ENCODE results near the gene RSPO1. TPM values are rescaled to one million over a fixed set of nuclear protein-coding genes. Genes with fewer than 3 reads are reported as not detected.
A peak's percentile ranks its signal among the peaks of the same experiment; 100 is the strongest.

The RSPO1 gene
- total and polyA plus RNA-seq, 4 donors, result 0.06 to 0.14 (median 0.08) TPM; not detected in 1

- under 1% methylated on average over 51 of the region's 51 CpGs for WGBS
- Histone ChIP-seq H3K36me3 (ENCODE audit: control insufficient read depth in 4 of 4, insufficient read depth in 3 of 4, low read depth in 1 of 4, low read length in 3 of 4) (peaks cover under 1 to 21% (median 15%) of the 10 kb centered on the region in 4 donors), H3K27ac (ENCODE audit: low read depth in 1 of 2, low read length in 2 of 2) (peak within 1 kb of the TSS; percentile 72 to 84), H3K4me1 (ENCODE audit: control insufficient read depth in 4 of 4, insufficient read depth in 4 of 4, low read length in 3 of 4) (peaks cover 4 to 19% (median 18%) of the 10 kb centered on the region in 4 donors), H3K9ac (ENCODE audit: low read depth in 1 of 2, low read length in 2 of 2) (peak within 1 kb of the TSS; percentile 78 to 97), H3K27me3 (ENCODE audit: control insufficient read depth in 4 of 4, insufficient read depth in 4 of 4, low read length in 3 of 4) (no peaks in the 10 kb centered on the region), H3K4me3 (ENCODE audit: low read depth in 1 of 3, low read length in 3 of 3) (peak within 1 kb of the TSS; percentile 75 to 100 (median 97)), H3K9me3 (ENCODE audit: control insufficient read depth in 4 of 4, low read length in 3 of 4) (no peaks in the 10 kb centered on the region)
- DNase-seq (ENCODE audit: low spot score), result peak; percentile 97
- TF ChIP-seq MAX (IDR thresholded peaks at IDR 0.05) (peak; percentile 33), HNF4A (conservative IDR thresholded peaks at IDR 0.05) (peak in 1 of 2 donors; percentile 7), ATF3 (IDR thresholded peaks at IDR 0.05) (no peak), SP1 (IDR thresholded peaks at IDR 0.05) (peak; percentile 48), FOXA1 (IDR thresholded peaks at IDR 0.05) (no peak), ZBTB33 (IDR thresholded peaks at IDR 0.05) (no peak), GABPA (IDR thresholded peaks at IDR 0.05 in 1 of 2, conservative IDR thresholded peaks at IDR 0.05 in 1 of 2) (peak; percentile 88 to 97), JUND (IDR thresholded peaks at IDR 0.05) (no peak), EGR1 (IDR thresholded peaks at IDR 0.05; ENCODE audit: low read depth in 2 of 2) (peak; percentile 79 to 88), FOXA2 (IDR thresholded peaks at IDR 0.05) (no peak), TAF1 (conservative IDR thresholded peaks at IDR 0.05) (no peak), HNF4G (IDR thresholded peaks at IDR 0.05) (no peak), REST (IDR thresholded peaks at IDR 0.05) (no peak), NR2F2 (IDR thresholded peaks at IDR 0.05) (no peak), CTCF (IDR thresholded peaks at IDR 0.05; ENCODE audit: low read depth, low read length, missing input control) (no peak), YY1 (IDR thresholded peaks at IDR 0.05) (peak; percentile 35), RXRA (IDR thresholded peaks at IDR 0.05) (peak; percentile 63 to 64), RAD21 (IDR thresholded peaks at IDR 0.05) (peak in 1 of 2 donors; percentile 14)
Measured at GRCh38 chr1:37595440-37596181, 39.1 kb downstream of the RSPO1 start, which contains the start of gene GNL2. Gene GNL2, minus strand, starts transcription at chr1:37595937. Its CDS starts 115 bp downstream, at chr1:37595822.

All from liver (tissue), 9 donors.